Stimulated activated CD8-positive, alpha-beta memory T cell treated with anti-CD3 and anti-CD28 coated beads, Interleukin-2, amount 100 ng/mL, for 48 hours (primary cell): ENCODE results near the gene MEF2D.

Experiments
- DNase-seq, 2 donors: peaks; one replicate each; pipeline ENCODE4 v3.0.0-alpha.2; 2020; ENCODE audit warnings: low read depth in 2 of 2

Gene MEF2D

GRCh38 chr1:156444407-156445001 lies 56.1 kb downstream of the MEF2D start:
- no peak for DNase-seq

GRCh38 chr1:156443286-156443685 lies 57.3 kb downstream of the MEF2D start:
- DNase-seq, result no peak

DNA sequence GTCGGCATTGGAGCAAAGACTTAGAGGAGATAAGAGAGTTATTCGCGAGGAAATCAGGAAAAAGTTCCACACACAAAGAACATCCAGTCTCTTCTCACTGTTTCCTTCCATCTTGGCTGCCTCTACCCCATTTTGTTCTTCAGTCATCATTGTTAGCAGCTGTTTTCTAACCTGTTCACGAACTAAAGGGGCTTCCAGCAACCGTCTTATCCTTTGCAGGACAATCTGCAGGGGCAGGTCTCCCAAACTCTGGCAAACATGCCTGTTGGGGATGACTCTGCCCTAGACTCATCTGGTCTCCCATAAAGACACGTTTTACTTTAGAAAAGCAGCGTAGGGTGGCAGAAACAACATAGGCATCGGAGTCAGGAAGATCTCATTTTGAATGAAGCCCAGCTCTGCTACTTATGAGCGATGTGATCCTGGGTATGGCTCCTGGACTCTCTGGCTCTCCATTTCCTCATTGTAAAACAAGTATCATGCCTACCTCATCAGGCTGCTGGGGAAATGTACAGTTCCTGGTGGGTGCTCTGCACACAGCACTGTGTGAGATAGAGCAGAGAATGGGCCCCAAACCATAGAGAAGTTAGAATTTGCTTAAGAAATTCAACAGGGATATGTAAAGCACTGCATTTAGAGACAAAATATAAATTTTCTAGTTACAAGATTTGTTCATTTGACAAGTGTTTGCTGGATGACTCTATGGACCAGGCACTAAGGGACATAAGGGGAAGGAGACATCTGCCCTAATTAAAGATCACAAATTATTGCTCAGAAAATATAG lies 59.7 kb downstream of the MEF2D start:
- DNase-seq, result no peak

DNA sequence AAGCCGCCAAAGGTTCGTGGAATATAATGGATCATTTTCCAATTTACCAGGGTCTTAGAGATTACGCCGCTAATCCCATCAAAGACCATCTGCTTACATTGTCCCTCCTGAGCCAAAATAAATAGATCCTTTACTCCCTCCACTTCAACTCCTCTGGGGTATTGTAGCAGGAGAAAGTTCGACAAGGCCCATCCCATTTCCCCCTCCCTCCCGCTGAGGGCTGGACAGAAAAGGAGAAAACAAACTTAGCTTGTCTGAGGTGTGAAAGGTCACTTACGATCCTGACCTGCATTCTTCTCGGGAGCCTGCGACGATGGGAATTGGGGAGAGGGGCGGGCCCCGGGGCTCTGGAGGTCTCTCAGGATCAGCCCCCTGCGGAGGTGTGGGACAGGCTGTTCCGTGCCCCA lies 60.8 kb downstream of the MEF2D start:
- no peak for DNase-seq

- DNase-seq, result no peak
Observed at GRCh38 chr1:156439036-156439776, 61.4 kb downstream of the MEF2D start.

DNA sequence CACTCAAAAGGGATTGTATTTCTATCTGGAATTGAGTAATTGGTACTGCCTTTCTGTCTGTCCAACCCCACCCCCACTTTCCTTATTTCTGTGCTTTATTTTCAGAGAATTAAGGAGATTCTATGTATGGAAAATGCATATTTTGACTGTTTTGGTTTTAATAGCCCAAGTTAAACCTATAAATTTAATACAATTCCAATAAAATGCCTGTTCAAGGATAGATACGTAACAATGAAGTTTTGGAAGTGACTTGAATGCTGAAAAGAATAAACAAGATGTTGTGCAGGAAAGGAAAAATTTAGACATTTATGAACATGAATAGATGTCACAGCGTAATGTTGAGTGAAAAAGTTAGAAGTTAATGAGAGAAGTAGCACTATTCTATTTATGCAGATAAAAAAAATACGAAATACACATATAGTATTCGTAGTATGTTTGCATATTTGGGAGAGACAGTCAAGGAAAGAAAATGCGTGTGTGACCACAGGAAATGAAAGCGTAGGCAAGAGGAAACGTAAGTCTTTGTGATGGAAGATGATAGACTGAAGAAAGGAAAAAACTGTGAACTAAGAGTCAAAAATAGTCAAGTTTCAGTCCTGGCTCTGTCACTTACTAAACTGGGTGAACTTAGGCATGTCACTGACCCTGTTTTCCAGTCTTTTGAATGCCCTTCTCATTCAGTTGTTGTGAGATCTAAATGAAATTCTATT lies 62.1 kb downstream of the MEF2D start:
- DNase-seq, result no peak

DNA sequence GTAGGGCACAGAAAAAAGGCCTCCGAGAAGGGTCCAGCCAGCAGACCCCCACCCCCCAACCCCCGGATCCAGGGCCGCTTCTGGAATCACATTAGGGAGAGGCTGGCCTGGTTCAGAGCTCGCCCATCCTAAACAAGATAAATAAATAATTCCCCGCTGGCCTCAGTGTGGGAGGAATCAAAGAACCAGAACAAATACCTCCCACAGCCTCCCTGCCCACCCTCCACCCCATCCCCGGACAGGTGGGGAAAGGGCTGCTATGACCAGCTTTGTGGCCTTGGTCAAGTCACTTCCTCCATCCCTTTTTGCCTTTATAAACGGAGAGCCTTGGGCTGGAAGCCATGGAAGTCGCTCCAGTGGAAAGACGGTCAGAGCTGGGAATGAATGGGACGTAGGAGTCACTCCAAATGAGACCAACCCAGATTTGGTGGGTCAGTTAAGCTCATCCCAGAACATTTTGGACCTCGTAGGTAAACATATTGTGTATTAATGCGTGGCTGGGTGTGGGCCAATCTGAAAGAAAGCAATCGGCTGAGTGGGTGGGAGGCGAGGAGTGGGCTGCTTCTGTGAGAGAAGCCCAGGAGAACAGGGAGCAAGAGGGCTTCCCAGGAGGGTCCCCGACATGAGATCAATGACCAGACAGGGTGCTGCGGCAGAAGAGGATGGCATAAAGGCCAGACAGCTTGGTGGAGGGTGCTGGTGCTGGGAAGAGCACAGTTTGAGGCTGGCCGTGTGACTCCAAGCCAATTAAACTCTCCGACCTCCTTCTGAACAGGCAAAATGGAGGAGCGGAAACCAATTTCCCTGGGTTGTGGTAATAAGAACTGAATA lies 63.3 kb downstream of the MEF2D start:
- no peak for DNase-seq

- no peak for DNase-seq
Observed at GRCh38 chr1:156436141-156437036, 64.2 kb downstream of the MEF2D start.

DNA sequence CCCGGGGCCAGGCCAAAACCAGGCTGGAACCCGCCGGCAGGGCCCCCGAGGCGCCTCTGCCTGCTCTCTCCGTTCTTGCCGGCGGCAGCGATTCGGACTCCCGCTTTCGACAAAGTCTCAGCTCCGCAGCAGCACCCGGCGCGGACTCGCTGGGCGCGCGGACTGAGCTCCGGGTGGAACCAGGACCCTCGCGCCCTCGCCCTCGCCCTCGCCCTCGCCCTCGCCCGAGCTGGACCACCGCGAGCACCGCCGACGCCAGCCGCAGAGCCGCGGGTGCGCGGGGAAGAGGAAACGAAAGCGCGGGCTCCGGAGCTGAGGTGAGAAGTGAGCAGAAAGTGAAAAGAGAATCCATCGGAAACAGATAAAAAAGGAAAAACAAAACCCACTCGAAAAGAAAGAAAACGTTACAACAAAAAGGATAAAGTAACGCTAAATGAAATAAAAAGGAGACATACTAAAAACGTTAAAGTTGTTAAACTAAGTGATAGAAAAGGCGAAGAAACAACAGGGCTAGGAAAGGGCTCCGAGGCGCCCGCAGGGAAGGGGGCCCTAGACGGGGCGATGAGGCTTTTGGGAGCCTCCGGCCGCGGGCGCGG lies 64.9 kb downstream of the MEF2D start:
- no peak for DNase-seq

DNA sequence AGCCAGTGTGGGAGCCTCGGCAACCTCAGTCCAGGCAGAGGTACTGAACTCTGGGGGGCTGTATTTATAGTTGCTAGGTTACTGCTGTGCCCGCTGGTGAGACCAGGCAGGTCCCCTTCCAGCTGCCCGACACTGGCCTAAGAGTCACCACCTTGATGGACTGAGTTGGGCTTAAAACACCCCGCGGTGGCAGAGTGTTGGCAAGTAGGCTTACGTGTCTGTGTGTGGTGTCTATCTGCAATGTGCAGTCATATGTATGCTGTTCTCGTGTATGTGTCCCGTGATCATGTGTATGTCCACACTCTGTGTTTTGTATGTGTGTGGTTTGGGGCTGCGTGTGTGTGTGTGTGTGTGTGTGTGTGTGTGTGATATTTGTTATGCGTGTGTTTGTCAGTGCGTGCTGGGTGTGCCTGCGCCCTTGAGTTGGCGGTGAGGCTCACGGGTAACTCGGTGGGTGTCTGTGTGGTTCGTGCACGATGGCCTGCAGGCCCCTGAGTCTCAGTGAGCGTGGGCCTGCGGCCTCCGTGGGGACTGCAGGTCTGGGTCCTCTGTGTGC lies 65.5 kb downstream of the MEF2D start:
- DNase-seq, result no peak

- no peak for DNase-seq
Observed at GRCh38 chr1:156433602-156434001, 67.0 kb downstream of the MEF2D start.

DNA sequence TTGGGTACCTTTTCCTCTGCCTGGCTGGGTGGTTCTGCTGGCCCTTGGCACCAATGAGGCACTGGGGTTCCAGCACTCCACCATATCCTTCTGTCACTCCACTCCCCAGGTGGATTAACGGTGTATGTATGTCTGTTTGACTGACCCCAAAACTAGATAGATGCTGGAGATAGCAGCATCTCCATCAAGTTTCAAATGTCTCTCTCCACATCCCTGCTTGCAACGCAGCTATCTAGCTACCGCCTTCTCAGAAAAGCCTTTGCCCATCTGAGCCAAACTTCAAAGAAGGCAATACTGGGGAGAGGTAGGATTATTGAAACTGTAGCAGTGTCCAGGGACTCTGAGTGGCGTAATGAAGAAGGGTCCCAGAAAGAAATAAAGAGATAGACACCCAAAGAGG lies 67.5 kb downstream of the MEF2D start:
- no peak for DNase-seq

DNA sequence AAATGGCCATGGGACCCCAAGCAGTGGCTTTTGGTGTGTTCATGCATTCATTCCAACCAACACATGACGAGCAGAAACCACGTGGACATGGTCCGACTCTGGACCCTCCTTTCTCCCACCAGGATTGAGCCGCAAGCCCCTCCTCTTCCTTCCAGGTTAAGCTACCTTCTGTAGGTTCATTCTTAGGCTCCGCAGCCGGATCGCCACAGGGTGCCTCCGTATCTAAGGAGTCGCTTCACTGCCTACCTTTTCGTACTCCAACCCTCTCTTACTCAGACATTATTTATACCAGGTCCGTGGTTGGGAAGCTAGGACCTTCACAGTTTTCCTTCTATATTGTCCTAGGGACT lies 67.9 kb downstream of the MEF2D start:
- DNase-seq, result no peak

DNA sequence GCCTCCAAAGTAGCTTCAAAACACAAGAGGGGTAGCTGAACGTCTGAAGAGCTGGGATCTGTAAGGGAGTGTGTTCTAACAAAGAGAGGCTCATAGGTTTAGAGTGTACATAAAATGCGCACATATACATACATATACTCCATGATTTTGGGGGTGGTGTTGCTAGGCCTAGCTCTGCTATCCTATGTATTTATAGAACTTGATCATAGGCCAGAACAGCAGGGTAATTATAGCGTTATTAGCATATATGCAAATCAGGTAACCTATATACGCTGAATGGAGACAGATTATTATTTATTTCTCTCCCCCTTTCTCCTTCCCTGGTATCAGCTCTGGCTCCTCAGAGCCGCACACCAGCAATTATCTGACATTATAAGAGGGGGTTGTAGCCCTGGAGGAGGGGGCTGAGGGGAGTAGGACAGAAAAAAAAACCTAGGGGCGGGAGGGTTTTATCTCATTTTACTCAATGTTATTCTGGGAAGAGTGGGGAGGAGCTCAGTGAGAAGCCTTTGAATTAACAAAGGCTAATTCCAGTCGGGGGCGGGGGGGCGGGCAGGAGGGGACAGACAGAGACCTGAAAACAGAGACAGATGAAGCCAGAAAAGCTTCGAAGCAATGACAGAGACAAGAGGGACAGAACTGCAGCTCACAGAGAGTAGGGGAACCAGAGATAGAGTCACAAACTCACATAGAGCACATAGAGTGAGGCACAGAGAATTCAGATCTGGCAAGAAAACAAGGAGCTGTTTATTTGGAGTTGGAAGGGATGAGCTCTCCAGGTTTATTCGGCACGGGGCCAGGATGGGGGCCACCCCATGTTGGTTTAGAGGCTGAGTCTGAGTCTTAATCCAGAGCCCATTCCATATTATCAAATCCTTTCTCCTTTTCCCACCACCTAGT lies 68.6 kb downstream of the MEF2D start:
- no peak for DNase-seq

DNA sequence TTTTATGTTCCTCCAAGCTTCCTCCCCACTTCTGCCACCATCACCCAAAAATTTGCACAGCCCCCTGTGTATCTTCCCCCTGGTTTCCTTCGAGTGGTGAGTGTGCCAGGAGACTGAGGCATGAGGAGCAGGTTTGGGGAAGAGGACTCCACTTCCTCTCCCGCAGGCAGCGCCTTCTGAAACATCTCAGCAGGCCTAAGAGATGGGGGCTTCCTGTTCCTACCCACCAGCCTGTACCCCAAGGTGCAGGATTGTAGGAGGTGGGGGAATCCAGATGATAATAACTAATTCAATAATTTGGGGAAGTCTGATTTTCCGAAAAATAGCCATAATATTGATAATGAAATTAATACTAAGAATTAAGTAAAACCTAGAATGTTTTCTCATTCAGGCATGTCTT lies 69.2 kb downstream of the MEF2D start:
- DNase-seq, result no peak

DNA sequence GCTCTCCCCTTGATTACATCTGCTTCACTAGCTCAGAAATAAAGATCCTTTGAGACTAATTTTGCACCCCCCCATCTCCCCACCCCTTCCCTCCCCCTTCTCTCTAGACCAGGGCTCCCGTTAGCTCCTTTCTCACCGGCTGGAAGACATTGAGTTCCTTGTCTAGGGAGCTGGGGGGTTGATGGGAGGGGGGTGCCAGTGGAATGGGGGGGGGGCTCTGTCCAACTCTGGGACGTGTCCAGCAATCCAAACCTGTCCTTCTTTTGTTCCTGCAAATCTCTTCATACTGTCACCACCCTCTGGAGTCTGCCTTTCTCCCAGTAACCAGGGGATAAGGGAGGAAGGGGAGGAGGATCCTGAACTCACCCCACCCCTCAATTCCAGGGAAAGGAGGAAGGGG lies 69.7 kb downstream of the MEF2D start:
- no peak for DNase-seq

DNA sequence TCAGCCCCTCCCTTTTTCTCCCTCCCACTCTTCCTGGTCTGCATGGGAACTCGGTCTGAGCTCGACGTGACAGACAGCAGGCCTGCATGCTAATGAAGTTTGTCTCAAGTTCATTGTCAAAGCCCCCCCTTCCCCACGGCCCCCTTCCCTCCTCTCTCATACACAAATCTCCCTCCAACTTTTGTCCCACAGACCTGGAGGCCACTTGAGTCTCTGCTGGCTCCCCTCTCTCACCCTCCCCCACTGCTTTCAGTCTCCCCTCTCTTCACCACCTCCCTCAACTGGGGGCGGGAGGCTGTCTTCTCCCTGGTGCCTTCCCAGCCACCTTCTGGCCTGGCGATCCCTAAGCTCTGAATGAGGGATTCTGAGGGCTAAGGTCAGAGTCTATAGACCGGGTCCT lies 70.3 kb downstream of the MEF2D start:
- no peak for DNase-seq

GRCh38 chr1:156429313-156430060 lies 71.1 kb downstream of the MEF2D start:
- no peak for DNase-seq
